Ramos (cell line): ENCODE results near the gene TMEM178A.

Experiments used
- in situ Hi-C: fragments of 300-500 bp; cut with MboI; formaldehyde crosslinking; loops from one replicate; pipeline ENCODE4 v1.14.3; 2022; ENCODE audit warnings: low sequenced_read_pairs; ENCODE audit not compliant: unreplicated experiment

The TMEM178A gene

DNA sequence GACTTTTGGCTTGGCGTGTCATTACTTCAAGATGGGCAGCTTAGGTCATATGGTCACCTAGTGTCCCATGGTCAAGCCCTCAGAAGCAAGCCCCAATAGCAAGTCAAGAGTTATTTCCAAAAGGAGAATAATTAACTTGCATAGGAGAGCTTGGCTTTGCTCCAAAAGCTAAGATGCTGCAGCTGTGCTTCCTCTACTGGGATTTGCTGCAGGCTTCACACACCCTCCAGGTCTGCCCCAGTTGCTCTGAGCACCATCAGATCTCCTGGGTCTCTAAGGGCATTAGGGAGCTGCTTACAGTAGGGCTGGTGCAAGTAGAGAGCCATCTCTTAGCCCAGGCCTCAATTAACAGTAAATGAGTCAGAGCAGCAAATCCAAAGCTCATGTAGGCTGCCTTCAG, 66.8 kb downstream of the TMEM178A start:
- in situ Hi-C loops = loop anchor here (25.0 kb wide), 1 partner anchor 495 kb away; the partner anchor contains the start of gene CDKL4

DNA sequence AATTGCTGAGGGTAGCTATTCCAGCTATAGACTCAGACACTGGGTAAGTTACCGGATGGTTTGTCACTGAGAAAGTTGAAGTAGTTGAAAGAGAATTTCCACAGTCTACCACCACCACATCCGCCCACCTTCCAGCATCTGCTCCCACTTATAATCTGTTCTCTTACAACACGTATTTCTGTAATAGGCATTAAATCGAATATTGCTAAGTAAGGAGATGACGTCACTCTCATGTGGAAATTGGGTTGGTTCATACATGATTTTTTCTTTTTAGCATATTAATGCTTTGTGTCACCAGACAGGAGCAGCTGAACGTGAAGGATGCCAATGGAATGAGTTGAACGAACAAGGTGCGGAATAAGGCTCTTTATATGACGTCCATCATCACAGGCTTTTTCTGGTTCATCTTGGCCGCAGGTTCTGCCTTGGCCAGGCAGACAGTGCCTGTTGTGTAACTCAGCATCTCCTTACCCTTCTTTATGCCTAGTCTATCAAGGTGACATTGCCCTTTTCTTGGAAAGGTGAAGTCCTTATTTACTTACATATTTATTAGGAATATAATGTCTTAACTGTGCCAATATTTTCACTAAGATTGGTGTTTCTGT, 67.5 kb downstream of the TMEM178A start:
- in situ Hi-C loops = loop anchor here (25.0 kb wide), 1 partner anchor 496 kb away; the partner anchor contains the start of gene CDKL4

DNA sequence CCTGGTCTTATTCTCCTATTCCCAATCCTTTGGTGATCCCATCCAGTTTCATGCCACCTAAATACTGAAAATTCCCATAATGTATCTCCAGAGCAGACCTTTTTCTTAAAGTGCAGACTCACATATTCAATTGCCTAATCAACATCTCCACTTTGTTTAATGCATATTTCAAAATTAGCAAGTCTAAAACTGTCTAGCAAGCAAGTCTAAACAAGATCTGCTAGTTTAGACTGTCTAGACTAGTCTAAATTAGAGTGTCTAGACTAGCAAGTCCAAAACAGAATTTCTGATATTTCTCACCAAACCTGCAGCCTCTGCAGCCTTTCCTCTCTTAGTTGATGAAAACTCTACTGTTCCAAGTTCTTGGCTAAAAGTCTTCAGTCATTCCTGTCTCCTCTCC, 68.7 kb downstream of the TMEM178A start:
- in situ Hi-C loops = loop anchor here (25.0 kb wide), 1 partner anchor 497 kb away; the partner anchor contains the start of gene CDKL4

GRCh38 chr2:39735648-39736047, 69.9 kb downstream of the TMEM178A start:
- in situ Hi-C loops = loop anchor here (25.0 kb wide), 1 partner anchor 498 kb away; the partner anchor contains the start of gene CDKL4

DNA sequence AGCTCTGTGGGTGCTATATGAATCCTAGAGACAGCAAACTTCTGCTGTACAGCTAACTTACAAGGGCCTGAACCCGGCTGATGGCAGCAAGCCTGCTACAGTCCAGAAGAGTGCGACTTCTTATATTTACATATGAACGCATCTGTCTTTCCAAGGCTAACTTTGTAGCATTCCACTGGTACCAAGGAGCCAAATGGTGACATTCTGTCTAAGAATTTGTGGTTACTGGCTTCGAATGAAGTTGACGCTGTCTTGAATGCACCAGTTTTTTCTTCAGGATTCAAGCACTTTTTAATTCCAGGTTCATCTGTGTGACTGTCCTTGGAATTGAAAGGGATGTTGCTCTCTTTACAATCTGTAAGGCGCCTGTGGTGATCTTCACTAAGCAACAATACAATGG, 70.9 kb downstream of the TMEM178A start:
- in situ Hi-C loops = loop anchor here (25.0 kb wide), 1 partner anchor 499 kb away; the partner anchor contains the start of gene CDKL4

GRCh38 chr2:39737661-39738060, 71.9 kb downstream of the TMEM178A start:
- in situ Hi-C loops = loop anchor here (25.0 kb wide), 1 partner anchor 500 kb away; the partner anchor contains the start of gene CDKL4

DNA sequence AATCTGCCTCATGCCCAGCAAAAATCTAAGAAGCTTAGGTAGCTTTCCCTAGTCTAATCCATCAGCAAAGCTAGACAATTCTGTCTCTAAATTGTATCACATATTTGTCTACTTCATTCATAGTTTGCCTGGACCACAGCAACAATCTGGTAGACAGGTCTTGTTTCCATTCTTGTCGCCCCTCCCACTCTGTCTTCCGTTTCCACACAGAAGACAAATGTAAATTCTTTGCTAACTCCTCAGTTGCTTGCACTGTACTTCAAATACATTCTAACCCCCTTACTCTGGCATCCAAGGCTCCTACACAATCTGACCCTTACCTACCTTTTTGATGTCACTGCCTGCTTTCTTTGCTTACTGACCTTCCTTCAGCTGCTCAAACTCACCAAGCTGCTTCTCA, 73.2 kb downstream of the TMEM178A start:
- in situ Hi-C loops = loop anchor here (25.0 kb wide), 1 partner anchor 502 kb away; the partner anchor contains the start of gene CDKL4

GRCh38 chr2:39739386-39739785, 73.7 kb downstream of the TMEM178A start:
- in situ Hi-C loops = loop anchor here (25.0 kb wide), 1 partner anchor 502 kb away; the partner anchor contains the start of gene CDKL4

DNA sequence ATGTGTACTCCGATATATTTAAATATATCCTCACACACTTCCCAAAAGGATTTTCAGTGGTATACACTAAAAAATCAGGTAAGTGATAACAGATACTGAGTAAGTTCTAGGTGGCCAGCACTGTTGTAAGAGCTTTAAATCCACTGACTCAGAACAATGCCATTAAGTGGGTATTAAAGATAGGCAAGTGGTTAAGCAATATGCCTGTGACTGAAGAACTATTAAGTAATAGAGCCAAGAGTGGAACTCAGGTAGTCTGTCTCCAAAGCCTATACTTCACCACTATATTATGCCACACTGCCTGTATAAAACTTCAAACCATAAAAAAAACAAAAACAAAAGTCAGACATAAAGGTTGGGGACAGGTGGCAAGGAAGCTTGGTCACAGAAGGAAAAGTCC, 76.2 kb downstream of the TMEM178A start:
- in situ Hi-C loops = loop anchor here (25.0 kb wide), 1 partner anchor 505 kb away; the partner anchor contains the start of gene CDKL4

DNA sequence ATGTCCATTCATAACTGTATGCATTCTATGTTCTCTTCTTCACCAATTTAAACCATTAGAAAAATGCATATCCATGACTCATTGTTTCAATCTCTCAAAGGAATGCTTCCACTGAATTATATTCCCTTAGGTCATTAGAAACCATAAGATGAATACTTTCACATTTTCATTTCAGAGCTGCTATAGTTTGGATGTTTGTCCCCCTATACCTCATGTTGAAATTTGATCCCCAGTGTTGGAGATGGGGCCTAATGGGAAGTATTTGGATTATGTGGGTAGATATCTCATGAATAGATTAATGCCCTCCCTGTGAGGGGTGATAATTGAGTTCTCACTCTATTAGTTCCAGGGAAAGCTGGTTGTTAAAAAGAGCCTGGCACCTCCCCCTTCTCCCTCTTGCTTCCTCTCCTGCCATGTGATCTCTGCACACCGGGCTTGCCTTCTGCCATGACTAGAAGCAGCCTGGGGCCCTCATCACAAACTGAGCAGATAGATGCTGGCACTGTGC, 77.6 kb downstream of the TMEM178A start:
- in situ Hi-C loops = loop anchor here (25.0 kb wide), 1 partner anchor 506 kb away; the partner anchor contains the start of gene CDKL4

DNA sequence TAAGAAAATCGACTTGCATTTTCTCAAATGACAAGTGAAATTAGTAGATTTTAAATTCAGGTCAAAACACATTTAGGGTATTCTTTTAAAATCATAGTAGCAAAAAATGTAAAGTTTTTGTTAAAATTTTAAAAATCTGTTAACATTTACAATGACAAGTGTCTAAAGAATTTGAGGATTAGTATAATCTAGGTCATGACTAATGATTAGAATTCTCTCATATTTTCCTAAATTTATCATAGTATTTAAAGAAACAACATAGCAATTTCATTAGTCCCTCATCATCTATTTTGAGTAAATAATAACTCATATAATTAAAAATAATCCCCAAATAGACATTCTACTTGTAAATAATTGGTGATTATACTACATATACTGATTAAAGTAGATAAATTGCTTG, 89.7 kb downstream of the TMEM178A start:
- in situ Hi-C loops = no loop called here

- in situ Hi-C loops = no loop called here
These were observed 91.4 kb downstream of the TMEM178A start for GRCh38 chr2:39757156-39757555.

GRCh38 chr2:39762448-39762847, 96.7 kb downstream of the TMEM178A start:
- in situ Hi-C loops = no loop called here
